HCT116 (cell line): ENCODE results near the gene ZBTB47. TPM values are rescaled to one million over a fixed set of nuclear protein-coding genes. Genes with fewer than 3 reads are reported as not detected.

Source experiments
- ATAC-seq: fragments of 200-7000 bp; cut with Tn5 transposase; 2 replicates; pipeline ENCODE4 v1.9.1; 2020; ENCODE audit warnings: mild to moderate bottlenecking, moderate library complexity
- BruUV-seq: library from RNA; stranded (reverse); fragments of 400-500 nt; replicated peaks from 2 replicates; lab custom pipeline; 2021; lab: Mats Ljungman, UMichigan
- CTCF ChIA-PET: fragments of 300-600 bp; sonication (Branson Sonifier 250); formaldehyde crosslinking; loops from one replicate; lab custom pipeline; 2021; ENCODE audit warnings: antibody characterized with exemption; lab: Charles Lee
- POLR2A ChIA-PET: fragments of 300-600, 350-600 bp; sonication (Branson Sonifier 250); formaldehyde crosslinking; loops from one replicate; lab custom pipeline; 2021; ENCODE audit warnings: antibody characterized with exemption; lab: Charles Lee
- RAD21 ChIA-PET, 2 experiments: fragments of 300-600 bp; sonication (Branson Sonifier 250); formaldehyde crosslinking; loops; one replicate each; lab custom pipeline; 2023; ENCODE audit warnings: low total read pairs in 2 of 2; ENCODE audit not compliant: uncharacterized antibody in 2 of 2, unreplicated experiment in 2 of 2, low non-redundant PET in 1 of 2; lab: Charles Lee
- DNase-seq: peaks from one replicate; pipeline ENCODE4 v3.0.0-alpha.2; 2010; ENCODE audit warnings: low read depth, low spot score
- H2AFZ ChIP-seq: fragments of 200-600 bp; shearing (Covaris generic), sonication (generic); 2 replicates; pipeline ENCODE4 v1.6.1; 2017; ENCODE audit warnings: low read depth, mixed run types, mixed read lengths, antibody characterized with exemption, low read length; ENCODE audit not compliant: poor library complexity, severe bottlenecking
- H3K27ac ChIP-seq: 2 replicates; pipeline ENCODE4 v1.5.1; 2012; ENCODE audit warnings: low read depth, low read length
- H3K27me3 ChIP-seq: fragments of 200-600 bp; sonication (generic); 2 replicates; pipeline ENCODE4 v1.6.1; 2016; ENCODE audit warnings: mixed run types, low read length, mixed read lengths; ENCODE audit not compliant: insufficient read depth
- H3K36me3 ChIP-seq, 2 experiments: fragments of 200-500 bp in 1 of 2; fragments of 200-600 bp in 1 of 2; sonication (Bioruptor generic) in 1 of 2; sonication (generic) in 1 of 2; 2 replicates each; pipeline versions ENCODE4 v1.5.1 to v1.6.1; 2014 to 2016; ENCODE audit warnings: low read length in 2 of 2, inconsistent platforms in 1 of 2, mixed read lengths in 1 of 2, mixed run types in 1 of 2; ENCODE audit not compliant: insufficient read depth in 2 of 2, control insufficient read depth in 1 of 2
- H3K4me1 ChIP-seq, 2 experiments: fragments of 200-600 bp in 1 of 2; sonication (generic) in 1 of 2; 2 replicates each; pipeline versions ENCODE4 v1.5.1 to v1.6.1; 2012 to 2017; ENCODE audit warnings: low read length in 2 of 2, inconsistent platforms in 1 of 2, mild to moderate bottlenecking in 1 of 2, mixed read lengths in 1 of 2, mixed run types in 1 of 2, moderate library complexity in 1 of 2; ENCODE audit not compliant: insufficient read depth in 2 of 2, control insufficient read depth in 1 of 2
- H3K4me2 ChIP-seq: fragments of 200-600 bp; sonication (generic); 2 replicates; pipeline ENCODE4 v1.6.1; 2017; ENCODE audit warnings: mixed run types, low read length, mixed read lengths
- H3K4me3 ChIP-seq, 2 experiments: fragments of 200-600 bp in 1 of 2; sonication (generic) in 1 of 2; replicated peaks in 1 of 2; 2 replicates each; pipeline ENCODE4 v1.5.1; 2011 to 2016; ENCODE audit warnings: low read length in 2 of 2, control low read depth in 1 of 2, low read depth in 1 of 2, mild to moderate bottlenecking in 1 of 2, mixed read lengths in 1 of 2, mixed run types in 1 of 2
- H3K79me2 ChIP-seq: fragments of 200-600 bp; sonication (generic); 2 replicates; pipeline ENCODE4 v1.6.1; 2017; ENCODE audit warnings: mild to moderate bottlenecking, mixed run types, low read length, moderate library complexity, mixed read lengths; ENCODE audit not compliant: insufficient read depth
- H3K9ac ChIP-seq: fragments of 200-600 bp; sonication (generic); 2 replicates; pipeline ENCODE4 v1.6.1; 2016; ENCODE audit warnings: low read length, mixed read lengths
- H3K9me2 ChIP-seq: fragments of 200-600 bp; sonication (generic), shearing (Covaris generic); 2 replicates; pipeline ENCODE4 v1.6.1; 2017; ENCODE audit warnings: mixed run types, mild to moderate bottlenecking, moderate library complexity; ENCODE audit not compliant: insufficient read depth
- H3K9me3 ChIP-seq, 2 experiments: fragments of 200-500 bp in 1 of 2; fragments of 200-600 bp in 1 of 2; sonication (Bioruptor generic) in 1 of 2; sonication (generic) in 1 of 2; 2 replicates each; pipeline ENCODE4 v1.6.1; 2014 to 2017; ENCODE audit warnings: low read length in 2 of 2, mixed read lengths in 2 of 2, inconsistent platforms in 1 of 2, low read depth in 1 of 2, mild to moderate bottlenecking in 1 of 2, mixed run types in 1 of 2, moderate library complexity in 1 of 2; ENCODE audit not compliant: control insufficient read depth in 1 of 2, insufficient read depth in 1 of 2
- H4K20me1 ChIP-seq: fragments of 200-600 bp; sonication (generic), shearing (Covaris generic); 2 replicates; pipeline ENCODE4 v1.6.1; 2017; ENCODE audit warnings: mixed run types, mild to moderate bottlenecking, moderate library complexity; ENCODE audit not compliant: insufficient read depth
- CEBPB ChIP-seq: IDR thresholded peaks from 2 replicates; pipeline ENCODE4 v1.6.1; 2012; ENCODE audit warnings: low read depth
- EGR1 ChIP-seq: IDR thresholded peaks from 2 replicates; pipeline ENCODE4 v1.6.1; 2012; ENCODE audit warnings: low read depth
- FOSL1 ChIP-seq: IDR thresholded peaks from 2 replicates; pipeline ENCODE4 v1.6.1; 2012; ENCODE audit warnings: low read depth
- JUND ChIP-seq: IDR thresholded peaks from 2 replicates; pipeline ENCODE4 v1.6.1; 2012
- MAX ChIP-seq: IDR thresholded peaks from 2 replicates; pipeline ENCODE4 v1.6.1; 2012
- POLR2AphosphoS5 ChIP-seq: IDR thresholded peaks from 2 replicates; pipeline ENCODE4 v1.6.1; 2011; ENCODE audit warnings: mild to moderate bottlenecking, low read depth, low read length, moderate library complexity
- SIN3A ChIP-seq: IDR thresholded peaks from 2 replicates; pipeline ENCODE4 v1.6.1; 2012; ENCODE audit warnings: low read depth
- SP1 ChIP-seq: IDR thresholded peaks from 2 replicates; pipeline ENCODE4 v1.6.1; 2012; ENCODE audit warnings: low read depth
- SRF ChIP-seq: IDR thresholded peaks from 2 replicates; pipeline ENCODE4 v1.6.1; 2012; ENCODE audit warnings: low read depth
- ZFX ChIP-seq: fragments of 450-650 bp; IDR thresholded peaks from 2 replicates; pipeline ENCODE4 v1.6.1; 2017
- ZNF274 ChIP-seq: fragments of 200-500 bp; sonication (Bioruptor generic); IDR thresholded peaks from 2 replicates; pipeline ENCODE4 v1.6.1; 2014; ENCODE audit warnings: mild to moderate bottlenecking, low read depth, low read length, inconsistent platforms
- intact Hi-C: fragments of 100-400 bp; cut with micrococcal nuclease; formaldehyde crosslinking; loops from 2 replicates; pipeline ENCODE4 v1.10.0; 2022
- total RNA-seq: library from RNA; stranded (reverse); gene quantifications from one replicate; pipeline ENCODE4 v1.2.1, GENCODE V29; 2021; ENCODE audit not compliant: unreplicated experiment
- TF ChIP-seq, protein P1 (sequence below): IDR thresholded peaks from 2 replicates; pipeline ENCODE4 v1.6.1; 2011; ENCODE audit warnings: mild to moderate bottlenecking, low read length, moderate library complexity; ENCODE audit not compliant: insufficient replicate concordance; ENCODE audit errors: extremely low read depth
- TF ChIP-seq, protein P2 (sequence below), 3 experiments: fragments of 200-600 bp in 1 of 3; sonication (generic) in 1 of 3; IDR thresholded peaks in 2 of 3; conservative IDR thresholded peaks in 1 of 3; 2 replicates each; pipeline ENCODE4 v1.5.1; 2012 to 2017; ENCODE audit warnings: low read depth in 2 of 3, low read length in 2 of 3, antibody characterized with exemption in 1 of 3, borderline replicate concordance in 1 of 3, control low read depth in 1 of 3, mild to moderate bottlenecking in 1 of 3, mixed read lengths in 1 of 3, mixed run types in 1 of 3, moderate library complexity in 1 of 3; ENCODE audit not compliant: insufficient read depth in 1 of 3

The ZBTB47 gene
- total RNA-seq, 1 experiment from 2014 or later, result 6.3 TPM

GRCh38 chr3:42658771-42659390 lies 5.4 kb downstream of the ZBTB47 start:
- DNase-seq (no peak), ATAC-seq (no peak)
- Histone ChIP-seq H3K9ac (no peak overlapping the region), H3K4me1 (peaks cover 13 to 24% of the 10 kb centered on the region in 2 experiments; a peak in 3 of 4 replicates), H3K9me3 (no peaks in the 10 kb centered on the region), H3K27ac (no peak overlapping the region), H3K36me3 (0 out of 4 replicates have a peak, but pooled peaks cover 0 to 3% of the 10 kb centered on the region in 2 experiments), H3K79me2 (peaks cover 6% of the 10 kb centered on the region; the same call in 1 of the 2 replicates), H3K4me3 (no peak overlapping the region), H3K27me3 (no peaks in the 10 kb centered on the region), H3K4me2 (no peak overlapping the region), H2AFZ (no peak overlapping the region), H4K20me1 (no peaks in the 10 kb centered on the region), H3K9me2 (no peaks in the 10 kb centered on the region)
- intact Hi-C loops, result no loop called here
- no TSS peak for BruUV-seq
- POLR2A ChIA-PET, result no interaction called here
- RAD21 ChIA-PET, result no interaction called here
- TF ChIP-seq, protein P1, sequence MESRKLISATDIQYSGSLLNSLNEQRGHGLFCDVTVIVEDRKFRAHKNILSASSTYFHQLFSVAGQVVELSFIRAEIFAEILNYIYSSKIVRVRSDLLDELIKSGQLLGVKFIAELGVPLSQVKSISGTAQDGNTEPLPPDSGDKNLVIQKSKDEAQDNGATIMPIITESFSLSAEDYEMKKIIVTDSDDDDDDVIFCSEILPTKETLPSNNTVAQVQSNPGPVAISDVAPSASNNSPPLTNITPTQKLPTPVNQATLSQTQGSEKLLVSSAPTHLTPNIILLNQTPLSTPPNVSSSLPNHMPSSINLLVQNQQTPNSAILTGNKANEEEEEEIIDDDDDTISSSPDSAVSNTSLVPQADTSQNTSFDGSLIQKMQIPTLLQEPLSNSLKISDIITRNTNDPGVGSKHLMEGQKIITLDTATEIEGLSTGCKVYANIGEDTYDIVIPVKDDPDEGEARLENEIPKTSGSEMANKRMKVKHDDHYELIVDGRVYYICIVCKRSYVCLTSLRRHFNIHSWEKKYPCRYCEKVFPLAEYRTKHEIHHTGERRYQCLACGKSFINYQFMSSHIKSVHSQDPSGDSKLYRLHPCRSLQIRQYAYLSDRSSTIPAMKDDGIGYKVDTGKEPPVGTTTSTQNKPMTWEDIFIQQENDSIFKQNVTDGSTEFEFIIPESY, result no peak
- TF ChIP-seq ZNF274 (no peak), JUND (no peak), SIN3A (no peak), FOSL1 (no peak), ZFX (no peak), EGR1 (no peak), CEBPB (no peak), SP1 (no peak), MAX (no peak), SRF (no peak), POLR2AphosphoS5 (no peak)
- TF ChIP-seq, protein P2, sequence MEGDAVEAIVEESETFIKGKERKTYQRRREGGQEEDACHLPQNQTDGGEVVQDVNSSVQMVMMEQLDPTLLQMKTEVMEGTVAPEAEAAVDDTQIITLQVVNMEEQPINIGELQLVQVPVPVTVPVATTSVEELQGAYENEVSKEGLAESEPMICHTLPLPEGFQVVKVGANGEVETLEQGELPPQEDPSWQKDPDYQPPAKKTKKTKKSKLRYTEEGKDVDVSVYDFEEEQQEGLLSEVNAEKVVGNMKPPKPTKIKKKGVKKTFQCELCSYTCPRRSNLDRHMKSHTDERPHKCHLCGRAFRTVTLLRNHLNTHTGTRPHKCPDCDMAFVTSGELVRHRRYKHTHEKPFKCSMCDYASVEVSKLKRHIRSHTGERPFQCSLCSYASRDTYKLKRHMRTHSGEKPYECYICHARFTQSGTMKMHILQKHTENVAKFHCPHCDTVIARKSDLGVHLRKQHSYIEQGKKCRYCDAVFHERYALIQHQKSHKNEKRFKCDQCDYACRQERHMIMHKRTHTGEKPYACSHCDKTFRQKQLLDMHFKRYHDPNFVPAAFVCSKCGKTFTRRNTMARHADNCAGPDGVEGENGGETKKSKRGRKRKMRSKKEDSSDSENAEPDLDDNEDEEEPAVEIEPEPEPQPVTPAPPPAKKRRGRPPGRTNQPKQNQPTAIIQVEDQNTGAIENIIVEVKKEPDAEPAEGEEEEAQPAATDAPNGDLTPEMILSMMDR (IDR thresholded peaks at IDR 0.05 in 2 of 3, conservative IDR thresholded peaks at IDR 0.05 in 1 of 3; ENCODE audit: borderline replicate concordance in 1 of 3, insufficient read depth in 1 of 3, low read depth in 2 of 3, low read length in 2 of 3), result no peak
- CTCF ChIA-PET, result no interaction called here
